SHP77 (cell line): ENCODE measurements around the gene ORAI1.
"Not testable (repeated sequence)": the region's sequence is repeated elsewhere in the genome, so short reads cannot be mapped to it uniquely, and the experiment has no call there.

Source experiments
- DNase-seq, 2 experiments: peaks; one replicate each; lab custom pipeline; 2025; lab: John Stamatoyannopoulos, UW

ORAI1 gene

DNA sequence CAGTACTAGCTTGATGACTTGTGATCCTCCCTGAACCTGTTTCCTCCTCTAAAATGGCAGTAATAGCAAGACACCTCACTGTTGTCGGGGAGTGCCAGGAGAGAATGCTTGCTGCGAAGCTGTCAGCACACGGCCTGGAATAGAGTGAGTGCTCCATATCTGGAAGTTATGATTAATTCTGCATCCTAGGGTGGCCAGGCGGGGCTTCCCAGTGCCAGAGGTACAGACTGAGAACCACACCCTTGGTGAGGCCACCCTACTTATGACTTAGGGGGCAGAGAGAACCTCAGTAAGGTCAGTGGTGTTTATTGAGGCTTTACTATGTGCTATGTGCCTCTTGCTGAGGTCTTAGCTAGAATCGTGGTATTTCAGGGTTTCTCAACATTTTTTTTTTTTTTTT, 23.0 kb downstream of the ORAI1 start:
- no peak for DNase-seq

DNA sequence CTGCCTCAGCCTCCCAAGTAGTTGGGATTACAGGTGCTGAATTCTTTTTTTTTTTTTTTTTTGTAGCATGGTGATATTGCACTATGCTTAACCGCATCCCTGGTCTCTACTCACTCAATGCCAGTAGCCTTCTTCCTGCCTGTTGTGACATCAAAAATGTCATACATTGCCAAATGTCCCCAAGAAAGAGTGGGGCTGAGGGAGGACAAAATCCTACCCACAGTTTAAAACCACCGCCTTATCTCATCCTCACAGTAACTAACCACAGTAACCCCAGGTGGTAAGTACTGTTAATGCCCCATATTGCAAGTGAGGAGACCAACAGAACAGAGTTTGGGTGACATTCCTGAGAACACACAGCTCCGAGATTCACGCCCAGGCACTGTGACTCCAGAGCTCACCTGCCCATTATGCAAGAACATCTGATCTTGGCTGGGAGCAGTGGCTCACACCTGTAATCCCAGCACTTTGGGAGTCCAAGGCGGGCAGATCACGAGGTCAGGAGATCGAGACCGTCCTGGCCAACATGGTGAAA, 23.6 kb downstream of the ORAI1 start:
- no peak for DNase-seq

DNA sequence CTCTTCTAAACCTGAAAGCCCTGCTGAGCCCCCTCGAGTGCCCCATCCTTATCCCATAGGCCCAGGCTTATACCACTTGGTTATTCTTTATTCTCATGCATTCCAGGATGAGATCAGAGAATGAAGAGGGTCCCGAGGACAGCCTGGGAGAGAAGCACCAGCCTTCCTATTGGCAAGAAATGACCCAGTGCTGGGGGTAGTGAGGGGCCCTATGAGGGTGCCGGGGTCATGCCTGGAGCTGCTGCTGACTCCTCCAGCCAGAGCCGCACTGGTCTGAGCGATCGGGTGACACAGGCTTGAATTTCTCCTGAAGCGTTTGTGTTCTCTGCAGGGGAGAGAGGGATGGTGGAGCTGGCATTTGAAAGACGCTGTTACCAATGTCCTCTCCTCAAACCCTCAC, 25.0 kb downstream of the ORAI1 start:
- no peak for DNase-seq

DNA sequence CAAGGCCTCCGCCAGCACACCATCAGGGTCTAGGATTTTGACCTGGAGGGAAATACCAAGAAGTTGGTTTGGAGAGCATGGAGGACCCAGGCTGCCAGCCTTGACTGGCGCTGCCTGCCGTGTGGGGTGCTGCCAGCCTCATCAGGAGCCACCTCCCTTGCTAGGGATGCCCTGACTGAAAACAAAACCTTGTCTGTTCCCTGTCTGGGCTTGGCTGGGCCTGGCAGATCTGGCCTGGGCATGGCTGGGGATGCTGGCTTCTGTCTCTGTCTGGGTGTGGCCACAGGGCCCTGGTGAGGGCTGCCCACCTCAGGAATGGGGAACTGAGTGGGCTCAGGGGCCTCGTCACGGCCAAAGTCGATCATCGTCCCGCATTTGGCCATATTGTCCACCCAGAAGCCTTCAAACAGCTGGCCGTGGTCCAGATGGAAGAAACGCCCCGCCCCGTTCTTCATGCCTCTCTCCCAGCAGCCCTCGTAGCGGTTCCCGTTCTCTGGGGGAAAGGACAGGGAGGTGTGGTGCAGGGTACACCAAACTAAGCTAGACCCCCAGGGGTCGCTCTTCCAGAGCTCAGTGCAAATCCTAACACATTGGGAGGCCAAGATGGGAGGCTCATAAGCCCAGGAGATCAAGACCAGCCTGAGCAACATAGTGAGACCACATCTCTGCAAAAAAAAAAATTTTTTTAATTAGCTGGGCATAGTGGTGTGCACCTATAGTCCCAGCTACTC, 26.6 kb downstream of the ORAI1 start:
- no peak for DNase-seq

DNA sequence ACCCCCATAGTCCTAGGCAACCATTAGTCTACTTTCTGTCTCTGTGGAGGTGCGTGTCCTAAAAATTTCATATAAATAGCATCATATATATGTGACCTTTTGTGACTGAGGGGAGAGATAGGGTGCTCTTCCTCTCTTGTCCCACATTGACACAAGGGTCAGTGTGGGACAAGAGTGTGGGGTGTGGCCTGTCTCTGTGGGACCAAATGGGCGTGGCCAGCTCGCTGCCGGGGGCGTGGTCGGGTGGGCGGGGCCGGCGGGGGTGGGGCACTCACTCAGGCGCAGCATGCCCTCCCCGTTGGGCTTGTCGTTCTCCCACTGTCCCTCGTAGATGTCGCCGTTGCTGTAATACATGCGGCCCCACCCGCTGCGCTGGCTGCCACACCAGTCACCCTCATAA, 27.7 kb downstream of the ORAI1 start:
- no peak for DNase-seq

DNA sequence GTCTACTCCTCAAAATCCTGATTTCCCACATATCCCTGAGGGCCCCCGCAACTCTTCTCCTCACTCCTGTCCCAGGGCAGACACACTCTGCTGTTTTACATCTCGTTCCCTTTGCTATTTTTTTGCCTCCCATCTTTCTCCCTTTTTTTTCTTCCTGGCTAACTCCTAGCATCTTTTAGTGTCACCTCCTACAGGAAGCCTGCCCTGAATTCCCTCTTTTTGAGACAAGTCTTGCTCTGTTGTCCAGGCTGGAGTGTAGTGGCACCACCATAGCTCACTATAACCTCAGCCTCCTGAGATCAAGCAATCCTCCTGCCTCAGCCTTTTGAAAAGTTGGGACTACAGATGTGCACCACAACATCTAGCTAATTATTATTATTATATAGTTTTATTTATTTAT, 29.8 kb downstream of the ORAI1 start:
- no peak for DNase-seq

DNA sequence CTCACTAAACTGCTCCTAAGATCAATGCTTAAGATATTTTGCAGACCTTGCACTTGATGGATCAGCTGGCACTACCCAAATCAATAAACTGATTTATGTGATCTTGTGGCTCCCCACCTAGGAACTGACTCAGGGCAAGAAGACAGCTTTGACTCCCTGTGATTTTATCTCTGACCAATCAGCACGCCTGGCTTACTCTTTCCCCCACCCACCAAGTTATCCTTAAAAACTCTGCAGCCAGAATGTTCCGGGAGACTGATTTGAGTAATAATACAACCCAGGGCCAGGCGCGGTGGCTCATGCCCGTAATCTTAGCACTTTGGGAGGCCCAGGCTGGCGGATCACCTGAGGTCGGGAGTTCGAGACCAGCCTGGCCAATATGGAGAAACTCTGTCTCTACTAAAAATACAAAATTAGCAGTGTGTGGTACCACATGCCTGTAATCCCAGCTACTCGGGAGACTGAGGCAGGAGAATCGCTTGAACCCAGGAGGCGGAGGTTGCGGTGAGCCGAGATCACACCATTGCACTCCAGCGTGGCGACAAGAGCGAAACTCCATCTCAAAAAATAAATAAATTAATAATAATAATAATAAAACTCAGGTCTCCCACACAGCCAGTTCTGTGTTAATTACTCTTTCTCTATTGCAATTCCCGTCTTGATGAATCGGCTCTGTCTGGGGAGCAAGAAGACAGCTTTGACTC, 31.1 kb downstream of the ORAI1 start:
- no peak for DNase-seq

DNA sequence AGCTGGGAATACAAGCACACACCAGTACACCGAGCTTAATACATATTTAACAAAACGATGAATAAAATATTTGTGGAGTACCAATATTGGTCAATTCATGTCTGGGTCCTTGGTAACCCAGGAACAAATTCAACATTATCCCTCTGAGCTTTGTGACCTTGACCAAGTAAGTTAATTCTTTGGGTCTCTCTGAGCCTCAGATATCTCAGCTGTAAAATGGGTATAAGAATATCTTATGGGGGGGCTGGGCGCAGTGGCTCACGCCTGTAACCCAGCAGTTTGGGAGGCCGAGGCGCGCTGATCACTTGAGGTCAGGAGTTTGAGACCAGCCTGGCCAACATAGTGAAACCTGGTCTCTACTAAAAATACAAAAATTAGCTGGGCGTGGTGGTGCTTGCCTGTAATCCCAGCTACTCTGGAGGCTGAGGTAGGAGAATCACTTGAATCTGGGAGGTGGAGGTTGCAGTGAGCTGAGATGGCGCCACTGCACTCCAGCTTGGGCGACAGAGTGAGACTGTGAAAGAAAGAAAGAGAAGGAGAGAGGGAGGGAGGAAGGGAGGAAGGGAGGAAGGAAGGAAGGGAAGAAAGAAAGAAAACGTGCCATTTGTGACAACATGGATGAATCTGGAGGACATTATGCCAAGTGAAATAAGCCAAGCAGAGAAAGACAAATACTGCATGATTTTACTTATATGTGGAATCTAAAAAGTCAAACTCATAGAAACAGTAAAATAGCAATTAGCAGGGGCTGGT, 35.2 kb downstream of the ORAI1 start:
- DNase-seq = not testable (repeated sequence)

DNA sequence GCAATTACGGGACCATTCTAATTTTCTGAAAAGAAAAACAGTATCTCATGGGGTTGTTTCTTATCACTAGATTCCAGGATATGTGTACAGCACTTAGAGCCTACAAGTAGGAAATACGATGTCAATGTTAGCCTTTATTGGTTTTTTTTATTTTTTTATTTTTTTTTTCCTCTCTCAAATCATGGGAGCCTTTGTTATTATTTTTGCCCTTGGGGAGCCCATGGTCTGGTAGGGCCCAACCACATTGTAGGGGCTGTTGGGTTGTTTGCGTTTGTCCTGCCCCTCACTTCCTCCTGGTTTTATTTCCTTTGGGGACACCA, 37.2 kb downstream of the ORAI1 start:
- DNase-seq = no peak

DNA sequence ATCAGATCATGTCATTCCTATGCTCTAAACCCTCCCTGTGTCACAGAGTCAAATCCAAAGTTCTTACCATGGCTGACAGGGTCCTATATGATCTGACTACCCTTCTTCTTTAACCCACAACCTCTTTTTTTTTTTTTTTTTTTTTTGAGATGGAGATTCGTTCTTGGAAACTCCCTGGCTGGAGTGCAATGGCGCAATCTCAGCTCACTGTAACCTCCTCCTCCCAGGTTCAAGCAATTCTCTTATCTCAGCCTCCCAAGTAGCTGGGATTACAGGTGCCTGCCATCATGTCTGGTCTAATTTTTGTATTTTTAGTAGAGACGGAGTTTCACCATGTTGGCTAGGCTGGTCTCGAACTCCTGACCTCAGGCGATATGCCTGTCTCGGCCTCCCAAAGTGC, 40.5 kb downstream of the ORAI1 start:
- not testable (repeated sequence) for DNase-seq

DNA sequence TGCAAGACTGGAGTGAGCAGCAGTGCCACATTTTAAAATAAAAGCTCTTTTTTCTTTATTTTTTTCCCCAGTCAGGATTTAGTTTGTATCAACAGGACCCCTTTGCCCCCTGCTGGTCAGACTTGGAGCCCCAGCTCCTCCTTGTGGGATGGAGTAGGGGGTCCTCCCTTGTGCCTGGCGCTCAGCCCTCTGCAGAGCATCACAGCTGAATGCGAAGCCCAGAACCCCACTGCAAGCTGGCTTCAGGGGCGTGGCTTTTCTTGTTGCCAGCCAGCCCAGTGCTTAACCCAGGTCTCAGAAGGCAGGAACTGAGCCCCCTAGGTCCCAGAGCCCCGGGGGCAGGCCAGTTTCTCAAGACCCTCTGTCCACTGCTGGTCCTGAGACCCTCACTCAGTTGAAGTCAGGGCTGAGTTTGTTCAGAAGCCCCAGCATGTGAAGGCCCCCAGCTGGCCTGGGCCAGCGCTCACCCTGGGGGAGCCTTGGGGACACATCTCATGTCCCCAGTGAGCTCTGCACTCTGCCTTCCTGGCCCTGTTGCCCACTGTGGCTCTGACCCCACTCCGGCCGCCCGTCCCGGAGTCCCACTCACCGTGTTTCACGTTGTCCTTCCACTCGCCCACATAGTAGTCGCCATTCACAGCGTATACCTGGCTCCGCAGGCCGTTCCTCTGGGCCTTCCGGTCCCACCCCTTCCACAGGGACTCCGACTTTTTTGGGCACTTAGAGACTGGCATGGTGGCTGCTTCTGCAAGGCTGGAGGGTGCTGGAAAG, 42.6 kb downstream of the ORAI1 start:
- peak; percentile 44 to 54 for DNase-seq

DNA sequence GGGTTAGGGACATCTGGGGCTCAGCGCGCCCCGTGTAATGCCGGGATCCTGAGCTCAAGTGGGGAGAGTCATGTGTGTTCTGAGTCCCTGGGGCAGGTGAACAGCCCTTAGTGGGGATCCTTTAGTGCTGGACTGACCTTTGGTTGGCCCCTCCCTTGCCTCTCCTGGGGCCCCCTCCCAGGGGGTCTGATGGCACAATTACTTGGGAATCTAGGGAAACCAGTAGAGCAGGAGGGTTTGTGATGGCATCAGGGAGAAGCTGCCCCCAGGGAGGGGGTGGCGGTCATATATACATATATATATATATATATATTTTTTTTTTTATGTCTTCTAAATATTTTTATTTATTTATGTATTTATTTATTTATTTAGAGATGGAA, 43.2 kb downstream of the ORAI1 start, which contains the start of gene MORN3:
Gene MORN3 (minus strand): TSS at position 134 of the 380 bp plus-strand sequence. CDS start 171 bp downstream, outside the sequence.
- DNase-seq = no peak

DNA sequence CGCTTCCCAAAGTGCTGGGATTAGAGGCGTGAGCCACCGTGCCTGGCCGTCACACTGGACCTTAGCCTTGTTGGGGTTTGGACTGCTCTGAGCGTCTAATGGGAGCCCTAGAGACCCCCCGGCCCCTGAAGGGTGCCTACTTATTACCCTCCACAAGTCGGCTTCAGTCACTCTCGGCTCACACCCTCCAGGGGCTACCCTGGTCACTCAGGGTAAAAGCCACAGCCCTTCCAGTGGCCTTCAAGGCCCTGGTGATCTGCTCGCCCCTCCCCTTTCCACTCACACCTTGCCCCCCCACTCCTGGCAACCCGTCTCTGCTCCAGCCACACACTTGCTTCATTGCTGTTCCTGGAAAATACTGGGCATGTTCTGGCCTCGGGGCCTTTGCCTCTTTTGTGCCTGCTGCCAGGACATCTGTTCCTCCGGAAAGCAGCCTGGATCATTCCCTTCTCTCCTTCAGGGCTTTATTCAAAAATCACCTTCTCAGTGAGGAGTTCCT, 46.7 kb downstream of the ORAI1 start:
- DNase-seq = peak in 1 of 2 experiments; percentile 34

DNA sequence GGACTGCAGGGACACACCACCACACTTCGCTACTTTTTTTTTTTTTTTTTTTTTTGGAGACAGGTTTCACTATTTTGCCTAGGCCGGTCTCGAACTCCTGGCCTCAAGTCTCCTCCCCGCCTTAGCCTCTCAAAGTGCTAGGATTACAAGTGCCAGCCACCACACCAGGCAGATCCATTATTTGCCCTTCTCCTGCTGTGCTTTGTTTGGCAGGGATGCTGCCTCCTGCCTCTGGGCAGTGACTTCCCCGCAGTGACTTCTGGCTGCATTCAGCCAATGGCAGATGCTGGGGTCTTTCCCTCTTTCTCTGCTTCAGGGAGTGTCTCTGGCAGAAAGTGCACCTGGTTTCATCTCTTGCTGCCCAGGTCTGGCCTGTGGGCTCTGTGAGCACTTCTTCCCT, 49.9 kb downstream of the ORAI1 start:
- DNase-seq = no peak

DNA sequence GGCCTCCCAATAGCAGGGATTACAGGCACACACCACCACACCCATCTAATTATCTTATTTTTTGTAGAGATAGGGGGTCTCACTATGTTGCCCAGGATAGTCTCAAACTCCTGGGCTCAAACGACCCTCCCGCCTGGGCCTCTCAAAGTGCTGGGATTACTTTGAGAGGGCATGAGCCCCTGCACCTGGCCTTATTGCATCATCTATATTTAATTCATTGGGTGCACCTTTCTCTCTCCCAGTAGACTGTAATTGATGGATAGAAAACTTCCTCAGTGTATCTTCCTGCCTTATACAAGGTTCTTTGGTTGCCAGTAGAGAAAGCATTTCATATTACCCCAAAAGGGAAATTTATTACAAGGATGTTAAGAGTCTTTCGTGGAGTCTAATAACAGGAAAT, 52.0 kb downstream of the ORAI1 start:
- DNase-seq = no peak

DNA sequence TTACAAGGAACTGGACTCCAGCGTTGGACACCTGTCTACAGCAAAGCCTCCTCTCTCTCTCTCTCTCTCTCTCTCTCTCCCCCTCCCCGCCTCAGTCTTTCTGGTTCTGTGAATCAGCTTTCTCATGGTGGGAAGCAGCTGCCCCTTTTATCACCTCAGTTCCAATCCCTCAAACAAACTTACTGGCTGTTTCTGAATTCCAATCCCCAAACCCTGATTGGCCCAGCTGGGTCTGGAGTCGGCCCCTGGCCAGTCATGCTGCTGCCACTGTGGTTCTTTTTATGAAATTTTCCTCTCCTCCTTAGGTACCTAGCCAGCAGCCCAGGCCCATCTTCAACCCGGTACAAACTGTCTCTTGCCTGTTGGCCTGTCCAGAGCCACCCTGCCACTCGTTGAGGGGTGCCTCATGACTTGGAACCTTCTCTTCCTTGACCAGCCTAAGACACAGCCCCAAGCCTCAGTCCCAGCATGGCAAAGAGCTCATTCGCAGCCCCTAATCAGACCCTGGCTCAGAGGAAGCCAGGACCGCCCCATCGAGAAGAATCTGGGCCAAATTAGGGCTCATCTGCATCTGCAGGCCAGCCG, 52.5 kb downstream of the ORAI1 start:
- no peak for DNase-seq

DNA sequence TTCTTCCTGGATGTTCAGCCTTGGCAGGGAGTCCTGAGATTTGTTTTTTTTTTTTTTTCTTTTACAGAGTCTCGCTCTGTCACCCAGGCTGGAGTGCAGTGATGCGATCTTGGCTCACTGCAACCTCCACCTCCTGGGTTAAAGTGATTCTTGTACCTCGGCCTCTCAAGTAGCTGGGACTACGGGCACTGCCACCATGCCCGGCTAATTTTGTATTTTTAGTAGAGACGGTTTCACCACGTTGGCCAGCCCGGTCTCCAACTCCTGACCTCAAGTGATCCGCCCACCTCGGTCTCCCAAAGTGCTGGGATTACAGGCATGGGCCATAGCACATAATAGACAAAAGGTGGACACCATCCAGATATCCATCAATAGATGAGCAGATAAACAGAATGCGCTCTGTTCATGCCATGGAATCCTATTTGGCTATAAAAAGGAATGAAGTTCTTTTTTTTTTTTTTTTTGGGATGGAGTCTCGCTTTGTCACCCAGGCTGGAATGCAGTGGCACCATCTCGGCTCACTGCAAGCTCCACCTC, 53.4 kb downstream of the ORAI1 start:
- DNase-seq = not testable (repeated sequence)

DNA sequence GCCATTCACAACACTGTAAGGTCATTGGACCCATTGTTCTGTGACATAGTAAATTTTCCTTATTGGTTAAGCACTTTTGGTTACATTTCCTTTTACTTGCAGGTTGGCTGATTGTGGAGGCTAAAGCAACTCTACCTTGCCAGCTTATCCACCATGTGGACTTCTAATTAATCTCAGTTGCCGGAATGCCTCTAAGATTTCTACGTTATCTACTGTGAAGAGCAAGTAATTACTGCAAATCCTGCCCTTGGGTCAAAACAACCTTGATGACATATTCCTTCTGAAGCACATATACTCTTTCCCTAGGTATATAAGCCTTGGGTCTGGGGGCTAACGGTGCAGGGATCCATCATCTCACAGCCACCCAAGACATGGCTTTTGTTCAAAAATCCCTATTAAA, 62.6 kb downstream of the ORAI1 start:
- no peak for DNase-seq

DNA sequence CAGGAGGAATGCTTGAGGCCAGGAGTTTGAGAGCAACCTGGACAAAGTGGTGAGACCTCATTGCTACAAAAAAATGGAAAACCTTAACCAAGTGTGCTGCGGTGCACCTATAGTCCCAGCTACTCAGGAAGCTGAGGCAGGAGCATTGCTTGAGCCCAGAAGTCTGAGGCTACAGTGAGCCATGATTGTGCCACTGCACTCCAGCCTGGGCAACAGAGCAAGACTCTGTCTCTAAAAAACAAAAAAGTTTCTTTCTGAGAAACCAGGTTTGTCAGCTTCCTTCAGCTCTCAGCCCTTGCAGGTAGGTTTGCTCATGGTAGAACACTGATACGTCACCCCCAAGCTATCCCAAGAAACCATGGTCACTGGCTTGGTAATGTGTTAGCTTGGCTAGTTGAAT, 63.1 kb downstream of the ORAI1 start:
- no peak for DNase-seq
